ENCODE data around the gene FEN1. TPM values are rescaled to one million over a fixed set of nuclear protein-coding genes. Genes with fewer than 3 reads are reported as not detected.

Gene FEN1
- total and polyA plus RNA-seq, 8 donors = 13.9 to 42.4 (median 26.2) TPM

DNA sequence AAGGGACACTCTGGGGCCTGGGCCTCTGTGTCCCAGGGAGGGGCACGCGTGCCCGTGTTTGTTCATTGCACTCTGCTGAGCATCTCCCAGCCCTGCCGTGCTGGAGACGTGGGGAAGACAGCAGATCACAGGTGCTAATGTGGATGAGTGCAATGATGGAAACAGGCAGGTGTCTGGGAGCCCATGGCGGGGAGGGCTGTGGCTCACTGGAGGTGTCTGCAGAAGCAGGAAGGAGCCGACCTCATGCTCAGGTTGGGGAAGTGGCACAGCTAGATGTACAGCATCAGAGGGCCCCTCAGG lies 8.3 kb upstream of the FEN1 start:
- Histone ChIP-seq H3K27me3 (no peaks in the 10 kb centered on the region), H3K4me1 (no peaks in the 10 kb centered on the region), H3K9me3 (no peaks in the 10 kb centered on the region), H3K36me3 (peaks cover 0 to 54% of the 10 kb centered on the region in 2 donors), H3K4me3 (no peak overlapping the region), H3K27ac (no peak overlapping the region)
- ATAC-seq (no peak), DNase-seq (no peak)
- intact Hi-C loops (cut with DNase I) = no loop called here
- TF ChIP-seq, protein P1, sequence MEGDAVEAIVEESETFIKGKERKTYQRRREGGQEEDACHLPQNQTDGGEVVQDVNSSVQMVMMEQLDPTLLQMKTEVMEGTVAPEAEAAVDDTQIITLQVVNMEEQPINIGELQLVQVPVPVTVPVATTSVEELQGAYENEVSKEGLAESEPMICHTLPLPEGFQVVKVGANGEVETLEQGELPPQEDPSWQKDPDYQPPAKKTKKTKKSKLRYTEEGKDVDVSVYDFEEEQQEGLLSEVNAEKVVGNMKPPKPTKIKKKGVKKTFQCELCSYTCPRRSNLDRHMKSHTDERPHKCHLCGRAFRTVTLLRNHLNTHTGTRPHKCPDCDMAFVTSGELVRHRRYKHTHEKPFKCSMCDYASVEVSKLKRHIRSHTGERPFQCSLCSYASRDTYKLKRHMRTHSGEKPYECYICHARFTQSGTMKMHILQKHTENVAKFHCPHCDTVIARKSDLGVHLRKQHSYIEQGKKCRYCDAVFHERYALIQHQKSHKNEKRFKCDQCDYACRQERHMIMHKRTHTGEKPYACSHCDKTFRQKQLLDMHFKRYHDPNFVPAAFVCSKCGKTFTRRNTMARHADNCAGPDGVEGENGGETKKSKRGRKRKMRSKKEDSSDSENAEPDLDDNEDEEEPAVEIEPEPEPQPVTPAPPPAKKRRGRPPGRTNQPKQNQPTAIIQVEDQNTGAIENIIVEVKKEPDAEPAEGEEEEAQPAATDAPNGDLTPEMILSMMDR (IDR thresholded peaks at IDR 0.05) = no peak

DNA sequence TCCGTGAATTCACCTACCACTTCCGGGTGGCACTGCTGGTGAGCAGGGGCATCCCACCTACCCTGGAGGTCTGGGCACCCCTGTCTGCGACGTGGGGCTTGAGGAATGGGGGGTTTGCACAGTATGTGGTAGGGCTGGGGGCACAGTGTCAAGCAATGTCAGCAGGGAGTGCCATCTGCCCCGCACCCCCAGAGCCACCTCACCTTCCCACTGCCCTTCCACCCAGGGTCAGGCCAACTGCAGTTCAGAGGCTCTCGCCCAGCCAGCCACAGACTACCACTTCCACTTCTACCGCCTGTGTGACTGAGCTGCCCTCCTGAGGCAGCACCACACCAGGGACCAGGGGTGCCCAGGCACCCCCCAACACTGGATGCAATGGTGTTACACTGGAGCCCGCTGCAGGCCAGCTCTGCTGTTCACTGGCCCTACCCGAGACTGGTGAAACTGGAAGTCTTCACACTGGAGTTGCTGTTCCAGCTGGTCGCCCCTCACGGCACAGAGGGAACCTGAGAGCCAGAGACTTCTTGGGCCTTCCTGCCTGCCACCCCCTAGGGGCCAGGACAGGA lies 6.8 kb upstream of the FEN1 start:
- Histone ChIP-seq H3K9me3 (no peaks in the 10 kb centered on the region), H3K36me3 (peaks cover 0 to 64% of the 10 kb centered on the region in 2 donors), H3K4me3 (no peak overlapping the region), H3K27me3 (no peaks in the 10 kb centered on the region), H3K27ac (no peak overlapping the region), H3K4me1 (peaks cover 2 to 8% of the 10 kb centered on the region in 2 donors)
- TF ChIP-seq, protein P1 (IDR thresholded peaks at IDR 0.05) = no peak
- intact Hi-C loops (cut with DNase I) = no loop called here
- no peak for ATAC-seq
- no peak for DNase-seq

DNA sequence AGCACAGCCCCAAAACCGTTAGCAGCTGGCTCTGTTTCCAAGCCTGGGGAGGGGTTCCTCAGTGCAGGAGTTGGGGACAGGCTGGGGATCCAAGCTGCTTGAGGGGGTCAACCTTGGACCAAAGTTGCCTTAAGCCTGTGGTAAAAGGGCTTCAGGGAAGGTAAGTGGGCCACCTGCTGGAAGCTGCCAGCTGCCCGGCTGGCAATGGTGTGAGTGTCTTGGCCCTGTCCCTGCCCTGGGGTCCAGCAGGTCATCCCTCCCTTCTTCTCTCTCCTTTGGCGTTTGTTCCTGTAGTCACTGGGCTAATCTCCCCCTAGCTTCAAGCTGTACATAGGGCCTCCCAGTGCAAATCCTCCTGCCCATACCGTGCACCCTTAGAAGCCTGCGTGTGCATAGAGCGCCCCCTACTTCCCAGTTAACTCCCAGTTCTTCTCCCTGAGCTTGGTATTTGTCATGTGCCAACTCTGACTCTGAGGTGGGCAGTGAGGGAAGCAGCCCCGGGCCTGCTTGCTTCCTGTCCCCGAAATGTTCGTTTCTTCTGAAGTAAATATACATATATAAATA lies 4.7 kb upstream of the FEN1 start:
- Histone ChIP-seq H3K9me3 (no peaks in the 10 kb centered on the region), H3K27ac (no peak overlapping the region), H3K36me3 (peaks cover 0 to 64% of the 10 kb centered on the region in 2 donors), H3K27me3 (no peaks in the 10 kb centered on the region), H3K4me1 (peaks cover 10 to 20% of the 10 kb centered on the region in 2 donors), H3K4me3 (no peak overlapping the region)
- ATAC-seq = no peak
- DNase-seq = no peak
- TF ChIP-seq, protein P1 (IDR thresholded peaks at IDR 0.05) = peak in 1 of 2 donors; percentile 14
- intact Hi-C loops (cut with DNase I) = no loop called here

DNA sequence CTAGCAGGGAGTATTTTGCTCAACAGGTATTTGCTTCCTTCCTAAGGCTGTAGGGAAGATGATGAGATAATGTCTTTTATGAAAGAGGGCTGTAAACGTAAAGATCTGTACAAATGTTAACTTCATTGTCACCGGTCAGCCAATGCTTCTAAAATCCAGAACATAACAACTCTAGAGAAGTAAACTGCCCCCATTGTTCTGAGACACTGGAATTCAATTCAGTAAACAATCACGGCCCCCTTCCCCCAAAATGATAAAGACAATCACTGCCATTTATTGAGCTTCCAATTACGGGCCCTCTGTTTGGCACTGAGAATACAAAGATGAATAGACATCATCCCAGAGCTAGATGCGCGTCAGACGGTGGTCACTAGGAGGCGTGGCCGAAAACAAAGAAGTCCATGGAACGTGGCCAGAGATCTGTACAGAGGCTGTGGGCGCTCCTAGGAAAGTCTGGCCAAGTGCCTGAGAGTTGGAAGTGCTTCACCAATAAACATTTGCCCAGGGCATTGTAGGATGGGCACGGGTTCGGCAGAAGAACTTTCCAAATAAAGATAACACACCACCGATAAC lies 888 bp upstream of the FEN1 start:
- no peaks in the 10 kb centered on the region for H3K9me3 ChIP-seq
- intact Hi-C loops (cut with DNase I) = loop anchor here in 1 of 2 donors (10.0 kb wide), 1 partner anchor 163 kb away; the partner anchor contains the start of gene BEST1
- ATAC-seq (peak; percentile 59), DNase-seq (peak in 3 of 4 donors; percentile 62 to 91 (median 82))
- peak overlapping the region; percentile 89 to 95 for H3K27ac ChIP-seq
- peak overlapping the region; percentile 59 to 68 for H3K4me3 ChIP-seq
- TF ChIP-seq, protein P1 (IDR thresholded peaks at IDR 0.05) = no peak
- H3K4me1 ChIP-seq = peaks cover 15 to 33% of the 10 kb centered on the region in 2 donors
- peaks cover 0 to 48% of the 10 kb centered on the region in 2 donors for H3K36me3 ChIP-seq
- H3K27me3 ChIP-seq = no peaks in the 10 kb centered on the region

DNA sequence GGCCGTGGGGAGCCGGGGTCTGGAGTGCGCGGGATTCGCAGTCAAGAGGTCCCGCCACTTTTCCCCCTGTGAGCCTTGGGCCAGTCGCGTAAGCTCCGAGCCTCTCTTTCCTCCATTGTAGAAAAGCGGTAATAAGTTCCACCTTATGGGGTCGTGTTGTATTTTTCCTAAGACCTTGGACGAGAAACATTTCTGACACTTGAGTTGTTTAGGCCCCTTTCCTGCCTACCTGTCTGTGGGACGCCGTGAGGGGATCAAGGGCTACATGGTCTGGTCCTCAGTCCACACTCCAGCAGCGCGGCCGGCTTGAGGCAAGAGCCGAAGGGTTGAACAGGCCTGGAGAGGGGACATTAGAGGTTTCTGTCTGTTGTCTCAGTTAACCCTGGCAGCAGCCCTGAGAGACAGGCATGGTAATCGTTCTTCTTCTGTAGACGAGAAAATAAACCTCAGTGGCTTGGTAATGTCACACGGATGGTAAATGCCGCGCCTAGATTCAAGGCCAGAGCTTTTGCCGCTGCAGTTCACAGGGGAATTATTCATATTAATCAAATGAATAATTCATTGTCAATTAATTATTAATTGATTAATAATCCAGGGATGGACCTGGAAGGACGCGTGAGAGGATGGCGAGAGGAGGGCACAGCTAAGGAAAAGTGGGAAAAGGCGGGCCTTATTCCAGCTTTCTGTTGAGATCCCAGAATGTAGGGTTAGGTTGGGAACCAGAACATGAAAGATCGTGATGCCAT lies 545 bp downstream of the FEN1 start:
- no peaks in the 10 kb centered on the region for H3K27me3 ChIP-seq
- no peaks in the 10 kb centered on the region for H3K9me3 ChIP-seq
- intact Hi-C loops (cut with DNase I) = loop anchor here in 1 of 2 donors (10.0 kb wide), 1 partner anchor 162 kb away; the partner anchor contains the start of gene BEST1
- H3K36me3 ChIP-seq = peaks cover 0 to 34% of the 10 kb centered on the region in 2 donors
- DNase-seq (peak in 1 of 4 donors; percentile 20), ATAC-seq (peak; percentile 13)
- H3K4me3 ChIP-seq = peak overlapping the region; percentile 59 to 68
- peaks cover 15 to 37% of the 10 kb centered on the region in 2 donors for H3K4me1 ChIP-seq
- H3K27ac ChIP-seq = peak overlapping the region; percentile 89 to 95
- TF ChIP-seq, protein P1 (IDR thresholded peaks at IDR 0.05) = no peak
